Effector memory CD8-positive, alpha-beta T cell (primary cell): ENCODE data around the gene C16orf74.

ENCODE experiments used
- ATAC-seq: fragments of 150-1000 bp; cut with Tn5 transposase; replicated peaks from 2 replicates; pipeline ENCODE4 v1.10.0; 2021; ENCODE audit warnings: mild to moderate bottlenecking, moderate library complexity
- DNase-seq, 3 experiments: peaks; one replicate each; pipeline ENCODE4 v3.0.0; 2021
- H3K27ac Mint-ChIP-seq, 2 donors: one replicate each; pipeline ENCODE4 v1.8.0; 2022; ENCODE audit warnings: mild to moderate bottlenecking in 2 of 2, mixed read lengths in 2 of 2, moderate library complexity in 2 of 2
- H3K27me3 Mint-ChIP-seq, 2 donors: one replicate each; pipeline ENCODE4 v1.8.0; 2022; ENCODE audit warnings: mixed read lengths in 2 of 2
- H3K36me3 Mint-ChIP-seq: one replicate; pipeline ENCODE4 v1.8.0; 2022; ENCODE audit warnings: mild to moderate bottlenecking, moderate library complexity, mixed read lengths; ENCODE audit not compliant: insufficient read depth
- H3K4me1 Mint-ChIP-seq, 2 donors: one replicate each; pipeline ENCODE4 v1.8.0; 2022; ENCODE audit warnings: low read depth in 2 of 2, mixed read lengths in 2 of 2
- H3K4me3 Mint-ChIP-seq, 2 donors: one replicate each; pipeline ENCODE4 v1.8.0; 2022; ENCODE audit warnings: mild to moderate bottlenecking in 2 of 2, mixed read lengths in 2 of 2, moderate library complexity in 2 of 2
- H3K9me3 Mint-ChIP-seq, 2 donors: one replicate each; pipeline ENCODE4 v1.8.0; 2022; ENCODE audit warnings: mixed read lengths in 2 of 2

The C16orf74 gene

GRCh38 chr16:85733155-85733838, 17.6 kb downstream of the C16orf74 start:
- Mint-ChIP-seq H3K27ac (no peak overlapping the region), H3K4me3 (no peak overlapping the region), H3K36me3 (no peaks in the 10 kb centered on the region), H3K9me3 (no peaks in the 10 kb centered on the region), H3K27me3 (no peaks in the 10 kb centered on the region), H3K4me1 (peaks cover 18 to 20% of the 10 kb centered on the region in 2 donors)
- no peak for DNase-seq
- ATAC-seq = no peak

GRCh38 chr16:85731179-85731578, 19.7 kb downstream of the C16orf74 start:
- Mint-ChIP-seq H3K4me3 (no peak overlapping the region), H3K9me3 (no peaks in the 10 kb centered on the region), H3K36me3 (no peaks in the 10 kb centered on the region), H3K4me1 (peaks cover 16 to 20% of the 10 kb centered on the region in 2 donors), H3K27ac (peak overlapping the region in 1 of 2 donors; percentile 6), H3K27me3 (no peaks in the 10 kb centered on the region)
- no peak for ATAC-seq
- DNase-seq = no peak

GRCh38 chr16:85730186-85730465, 20.8 kb downstream of the C16orf74 start:
- no peaks in the 10 kb centered on the region for H3K27me3 Mint-ChIP-seq
- H3K9me3 Mint-ChIP-seq = no peaks in the 10 kb centered on the region
- no peak overlapping the region for H3K4me3 Mint-ChIP-seq
- no peaks in the 10 kb centered on the region for H3K36me3 Mint-ChIP-seq
- peaks cover 5 to 12% of the 10 kb centered on the region in 2 donors for H3K4me1 Mint-ChIP-seq
- ATAC-seq = no peak
- H3K27ac Mint-ChIP-seq = peak overlapping the region in 1 of 2 donors; percentile 6
- DNase-seq = no peak

GRCh38 chr16:85729452-85730185, 21.3 kb downstream of the C16orf74 start:
- Mint-ChIP-seq H3K36me3 (no peaks in the 10 kb centered on the region), H3K4me3 (no peak overlapping the region), H3K27me3 (no peaks in the 10 kb centered on the region), H3K4me1 (peaks cover 1 to 8% of the 10 kb centered on the region in 2 donors), H3K9me3 (no peaks in the 10 kb centered on the region), H3K27ac (no peak overlapping the region)
- ATAC-seq (no peak), DNase-seq (no peak)

GRCh38 chr16:85728879-85729278, 22.0 kb downstream of the C16orf74 start:
- peaks cover 1 to 8% of the 10 kb centered on the region in 2 donors for H3K4me1 Mint-ChIP-seq

GRCh38 chr16:85724936-85725335, 26.0 kb downstream of the C16orf74 start:
- Mint-ChIP-seq H3K4me3 (no peak overlapping the region), H3K4me1 (peaks cover 0 to 4% of the 10 kb centered on the region in 2 donors)

More at GRCh38 chr16:85728879-85729278, 22.0 kb downstream of the C16orf74 start:
- DNase-seq = no peak
- Mint-ChIP-seq H3K4me3 (no peak overlapping the region), H3K27me3 (no peaks in the 10 kb centered on the region), H3K9me3 (no peaks in the 10 kb centered on the region), H3K27ac (no peak overlapping the region), H3K36me3 (no peaks in the 10 kb centered on the region)
- ATAC-seq = no peak

DNA sequence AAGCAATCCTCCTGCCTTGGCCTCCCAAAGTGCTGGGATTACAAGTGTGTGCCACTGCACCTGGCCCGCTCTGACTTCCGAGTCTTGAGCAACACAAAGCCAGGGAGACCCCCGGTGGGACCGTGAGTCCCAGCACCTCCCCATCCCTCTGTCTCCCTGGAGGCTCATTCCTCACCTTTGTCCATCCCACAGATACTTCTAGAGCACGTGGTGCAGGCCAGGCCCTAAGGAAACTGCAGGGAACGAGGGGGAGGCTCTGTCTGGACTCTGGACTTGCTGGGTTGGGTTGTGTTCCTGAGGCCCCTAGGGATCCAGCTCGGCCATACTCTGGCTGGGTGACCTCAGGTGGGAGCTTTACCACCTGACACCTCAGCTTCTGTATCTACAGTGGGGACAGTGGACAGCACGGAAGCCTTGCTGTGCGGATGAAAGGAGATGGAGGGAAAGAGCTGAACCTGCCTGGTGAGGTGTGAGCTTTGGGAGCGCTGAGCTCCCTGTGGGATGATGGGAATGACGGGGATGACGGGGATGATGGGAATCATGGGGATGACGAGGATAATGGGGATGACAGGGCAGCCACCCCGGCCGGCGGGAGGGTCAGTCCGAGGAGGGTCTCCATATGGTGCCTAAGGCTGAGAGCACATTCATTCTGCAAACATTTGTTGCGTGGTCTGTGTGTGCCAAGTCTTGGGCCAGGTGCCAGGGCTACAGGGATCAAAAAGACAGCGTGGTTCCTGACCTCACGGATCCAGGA, 26.6 kb downstream of the C16orf74 start:
- peaks cover under 1 to 2% of the 10 kb centered on the region in 2 donors for H3K4me1 Mint-ChIP-seq
- peaks cover 4% of the 10 kb centered on the region in 2 donors for H3K27me3 Mint-ChIP-seq
- no peak overlapping the region for H3K4me3 Mint-ChIP-seq
- DNase-seq = no peak
- H3K36me3 Mint-ChIP-seq = peaks cover 3% of the 10 kb centered on the region
- no peak for ATAC-seq
- H3K9me3 Mint-ChIP-seq = no peaks in the 10 kb centered on the region
- no peak overlapping the region for H3K27ac Mint-ChIP-seq

More at GRCh38 chr16:85724936-85725335, 26.0 kb downstream of the C16orf74 start:
- DNase-seq = no peak
- no peak for ATAC-seq
- no peaks in the 10 kb centered on the region for H3K36me3 Mint-ChIP-seq
- H3K9me3 Mint-ChIP-seq = no peaks in the 10 kb centered on the region
- no peaks in the 10 kb centered on the region for H3K27me3 Mint-ChIP-seq
- H3K27ac Mint-ChIP-seq = no peak overlapping the region

- ATAC-seq (no peak), DNase-seq (no peak)
- H3K9me3 Mint-ChIP-seq = no peaks in the 10 kb centered on the region
- H3K4me3 Mint-ChIP-seq = no peak overlapping the region
- H3K36me3 Mint-ChIP-seq = peaks cover 3% of the 10 kb centered on the region
- peaks cover 0 to 6% of the 10 kb centered on the region in 2 donors for H3K4me1 Mint-ChIP-seq
- no peak overlapping the region for H3K27ac Mint-ChIP-seq
- H3K27me3 Mint-ChIP-seq = peaks cover 5 to 8% of the 10 kb centered on the region in 2 donors
Observed at GRCh38 chr16:85722128-85722893, 28.6 kb downstream of the C16orf74 start.

GRCh38 chr16:85720302-85720637, 30.6 kb downstream of the C16orf74 start:
- Mint-ChIP-seq H3K27ac (no peak overlapping the region), H3K9me3 (no peaks in the 10 kb centered on the region), H3K4me1 (peaks cover 3 to 8% of the 10 kb centered on the region in 2 donors), H3K36me3 (peaks cover 3% of the 10 kb centered on the region), H3K4me3 (no peak overlapping the region), H3K27me3 (peaks cover 11 to 17% of the 10 kb centered on the region in 2 donors)
- DNase-seq (no peak), ATAC-seq (no peak)

- H3K27me3 Mint-ChIP-seq = peaks cover 12 to 20% of the 10 kb centered on the region in 2 donors
- ATAC-seq (no peak), DNase-seq (no peak)
- H3K9me3 Mint-ChIP-seq = no peaks in the 10 kb centered on the region
- no peak overlapping the region for H3K27ac Mint-ChIP-seq
- no peak overlapping the region for H3K4me3 Mint-ChIP-seq
- peaks cover 3% of the 10 kb centered on the region for H3K36me3 Mint-ChIP-seq
- peaks cover 3 to 8% of the 10 kb centered on the region in 2 donors for H3K4me1 Mint-ChIP-seq
Observed at GRCh38 chr16:85719605-85720301, 31.1 kb downstream of the C16orf74 start.

GRCh38 chr16:85718682-85719081, 32.2 kb downstream of the C16orf74 start:
- no peak overlapping the region for H3K27ac Mint-ChIP-seq
- peaks cover 12 to 20% of the 10 kb centered on the region in 2 donors for H3K27me3 Mint-ChIP-seq
- ATAC-seq = no peak
- H3K4me3 Mint-ChIP-seq = no peak overlapping the region
- DNase-seq = peak in 1 of 3 experiments; percentile 10
- peaks cover 3 to 8% of the 10 kb centered on the region in 2 donors for H3K4me1 Mint-ChIP-seq
- peaks cover 3% of the 10 kb centered on the region for H3K36me3 Mint-ChIP-seq
- no peaks in the 10 kb centered on the region for H3K9me3 Mint-ChIP-seq

DNA sequence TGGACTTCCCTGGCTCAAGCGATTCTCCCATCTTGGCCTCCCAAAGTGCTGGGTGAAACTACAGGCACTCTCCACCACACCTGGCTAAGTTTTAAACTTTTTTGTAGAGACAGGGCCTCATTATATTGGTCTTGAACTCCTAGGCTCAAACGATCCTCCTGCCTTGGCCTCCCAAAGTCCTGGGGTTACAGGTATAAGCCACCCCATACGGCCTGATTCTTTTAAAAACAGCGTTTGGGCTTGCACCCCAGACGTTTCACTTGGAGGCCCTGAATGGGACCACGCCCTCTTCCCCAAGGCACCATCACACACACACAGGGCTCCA, 32.8 kb downstream of the C16orf74 start:
- ATAC-seq = no peak
- H3K27ac Mint-ChIP-seq = peak overlapping the region in 1 of 2 donors; percentile 51
- H3K36me3 Mint-ChIP-seq = peaks cover 6% of the 10 kb centered on the region
- no peak overlapping the region for H3K4me3 Mint-ChIP-seq
- peaks cover 12 to 20% of the 10 kb centered on the region in 2 donors for H3K27me3 Mint-ChIP-seq
- no peaks in the 10 kb centered on the region for H3K9me3 Mint-ChIP-seq
- H3K4me1 Mint-ChIP-seq = peaks cover 3 to 8% of the 10 kb centered on the region in 2 donors
- DNase-seq = no peak
